ENCODE data around the gene RELN.

DNA sequence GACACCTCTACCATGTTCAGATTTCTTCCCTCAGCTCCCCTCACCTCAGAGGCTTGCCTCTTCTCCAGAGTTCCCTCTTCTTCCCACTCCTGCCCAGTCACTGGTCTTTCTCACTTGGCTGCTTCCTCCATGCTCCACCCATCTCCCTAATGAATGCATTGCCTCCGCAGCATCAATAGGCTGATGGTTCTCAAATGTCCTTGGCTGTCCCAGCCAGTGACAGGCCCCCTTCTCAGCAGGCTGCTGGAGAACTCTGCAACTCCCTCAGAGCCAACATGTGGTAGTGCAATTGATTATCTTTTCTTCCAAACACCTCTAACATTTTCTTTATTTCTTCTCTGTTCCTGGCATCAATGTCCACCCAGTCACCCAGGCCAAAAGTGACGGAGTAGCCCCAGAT, 218.2 kb downstream of the RELN start:
- TF ChIP-seq, protein P1, sequence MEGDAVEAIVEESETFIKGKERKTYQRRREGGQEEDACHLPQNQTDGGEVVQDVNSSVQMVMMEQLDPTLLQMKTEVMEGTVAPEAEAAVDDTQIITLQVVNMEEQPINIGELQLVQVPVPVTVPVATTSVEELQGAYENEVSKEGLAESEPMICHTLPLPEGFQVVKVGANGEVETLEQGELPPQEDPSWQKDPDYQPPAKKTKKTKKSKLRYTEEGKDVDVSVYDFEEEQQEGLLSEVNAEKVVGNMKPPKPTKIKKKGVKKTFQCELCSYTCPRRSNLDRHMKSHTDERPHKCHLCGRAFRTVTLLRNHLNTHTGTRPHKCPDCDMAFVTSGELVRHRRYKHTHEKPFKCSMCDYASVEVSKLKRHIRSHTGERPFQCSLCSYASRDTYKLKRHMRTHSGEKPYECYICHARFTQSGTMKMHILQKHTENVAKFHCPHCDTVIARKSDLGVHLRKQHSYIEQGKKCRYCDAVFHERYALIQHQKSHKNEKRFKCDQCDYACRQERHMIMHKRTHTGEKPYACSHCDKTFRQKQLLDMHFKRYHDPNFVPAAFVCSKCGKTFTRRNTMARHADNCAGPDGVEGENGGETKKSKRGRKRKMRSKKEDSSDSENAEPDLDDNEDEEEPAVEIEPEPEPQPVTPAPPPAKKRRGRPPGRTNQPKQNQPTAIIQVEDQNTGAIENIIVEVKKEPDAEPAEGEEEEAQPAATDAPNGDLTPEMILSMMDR (IDR thresholded peaks at IDR 0.05; ENCODE audit: poor library complexity), result no peak
- TF ChIP-seq EZH2 (IDR thresholded peaks at IDR 0.05; ENCODE audit: borderline replicate concordance) (no peak), EZH2phosphoT487 (IDR thresholded peaks at IDR 0.05; ENCODE audit: low read depth, severe bottlenecking, unreplicated experiment) (no peak)

All from hepatocyte (in vitro differentiated cells).